ENCODE data around the gene RFX2. TPM values are rescaled to one million over a fixed set of nuclear protein-coding genes. Genes with fewer than 3 reads are reported as not detected.

Gene RFX2
- total and polyA plus RNA-seq, 10 of the 15 experiments (the other 5 are each of a cell fraction or from before 2014, with no cell fraction given): 3.2 to 9.8 (median 4.7) TPM

DNA sequence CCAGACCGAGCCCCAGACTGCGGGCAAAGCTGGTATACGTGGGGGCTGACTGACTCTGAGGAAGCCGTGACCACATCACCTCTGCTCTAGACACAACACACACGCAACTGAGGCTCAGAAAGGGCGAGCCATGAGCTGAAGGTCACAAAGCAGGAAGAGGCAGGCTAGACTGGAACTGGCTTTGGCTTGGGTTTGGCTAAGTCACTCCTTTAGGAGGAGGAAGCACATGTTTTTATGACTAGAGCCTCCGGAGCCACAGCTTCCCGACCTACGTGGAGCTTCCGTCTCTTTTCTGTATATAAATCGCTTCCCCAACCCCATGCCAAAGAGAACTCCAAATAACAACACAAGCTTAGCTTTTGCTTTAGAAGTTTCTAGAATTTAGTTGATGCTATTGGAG is 48.0 kb downstream of the RFX2 start:
- POLR2A ChIA-PET: interaction anchor here (0.6 to 0.9 kb wide), 2 partner anchors 49 to 118 kb away, joined by 3 to 4 read pairs; no protein-coding TSS in a partner anchor
- in situ Hi-C loops (cut with MboI): loop anchor here (5.0 kb wide), 1 partner anchor 60 kb away; no protein-coding TSS in a partner anchor

GRCh38 chr19:6061376-6062130 is 48.7 kb downstream of the RFX2 start:
- POLR2A ChIA-PET: interaction anchor here (0.6 kb wide), 1 partner anchor 26 kb away, joined by 5 read pairs; no protein-coding TSS in a partner anchor
- Histone ChIP-seq H3K9me3 (replicated peaks; ENCODE audit: control insufficient read depth, insufficient read depth, low read length) (no peaks in the 10 kb centered on the region), H3K27me3 (replicated peaks in 1 of 2; ENCODE audit: control insufficient read depth in 2 of 2, insufficient read depth in 2 of 2, low read length in 1 of 2) (no peaks in the 10 kb centered on the region), H3K4me1 (ENCODE audit: control insufficient read depth, insufficient read depth, low read length) (no peaks in the 10 kb centered on the region), H3K9ac (ENCODE audit: control insufficient read depth, insufficient read depth, low read length) (no peak overlapping the region), H3K4me3 (no peak overlapping the region), H4K20me1 (ENCODE audit: control insufficient read depth, insufficient read depth) (no peaks in the 10 kb centered on the region), H3K27ac (ENCODE audit: control insufficient read depth, insufficient read depth) (no peak overlapping the region), H3K36me3 (ENCODE audit: control insufficient read depth in 2 of 2, insufficient read depth in 2 of 2, low read length in 1 of 2) (no peaks in the 10 kb centered on the region), H3K4me2 (ENCODE audit: control insufficient read depth, insufficient read depth) (no peak overlapping the region), H3K79me2 (ENCODE audit: control insufficient read depth, insufficient read depth, low read length) (no peaks in the 10 kb centered on the region), H2AFZ (ENCODE audit: control insufficient read depth, low read depth, low read length) (no peak overlapping the region)
- SMC1A ChIA-PET (ENCODE audit: uncharacterized antibody, unreplicated experiment): interaction anchor here (0.8 kb wide), 1 partner anchor 132 kb away, joined by 3 read pairs; no protein-coding TSS in a partner anchor
- in situ Hi-C loops (cut with MboI): loop anchor here (5.0 kb wide), 1 partner anchor 61 kb away; no protein-coding TSS in a partner anchor
- CTCF ChIA-PET: interaction anchor here (1.0 to 1.2 kb wide), 2 partner anchors 14 to 64 kb away, joined by 3 to 5 read pairs; no protein-coding TSS in a partner anchor
- intact Hi-C loops (cut with micrococcal nuclease; ENCODE audit: unreplicated experiment): no loop called here
- RAD21 ChIA-PET (ENCODE audit: unreplicated experiment): interaction anchor here (1.5 kb wide), 1 partner anchor 26 kb away, joined by 4 read pairs; no protein-coding TSS in a partner anchor
- BruUV-seq (replicated peaks): no TSS peak
- FAIRE-seq (no peak), DNase-seq (ENCODE audit: low read depth, low spot score) (no peak), ATAC-seq (no peak)
- WGBS (ENCODE audit: insufficient coverage, insufficient replicate concordance, low lambda C conversion rate, missing lambda C conversion rate): 66% methylated on average over 16 of the region's 16 CpGs
- no peak for TF ChIP-seq REST (IDR thresholded peaks at IDR 0.05; ENCODE audit: low read depth, low read length)
- TF ChIP-seq NR2C1 (IDR thresholded peaks at IDR 0.05): no peak
- no peak for TF ChIP-seq ZBTB11 (CRISPR knock-in tag; IDR thresholded peaks at IDR 0.05)
- no peak for TF ChIP-seq HDGF (IDR thresholded peaks at IDR 0.05)
- TF ChIP-seq ZNF207 (IDR thresholded peaks at IDR 0.05; ENCODE audit: borderline replicate concordance): no peak

More for the DNA sequence above, 48.0 kb downstream of the RFX2 start:
- WGBS (ENCODE audit: insufficient coverage, insufficient replicate concordance, low lambda C conversion rate, missing lambda C conversion rate): 74% methylated on average over 11 of the region's 11 CpGs
- Histone ChIP-seq H3K27ac (ENCODE audit: control insufficient read depth, insufficient read depth) (no peak overlapping the region), H2AFZ (ENCODE audit: control insufficient read depth, low read depth, low read length) (no peak overlapping the region), H3K9me3 (replicated peaks; ENCODE audit: control insufficient read depth, insufficient read depth, low read length) (no peaks in the 10 kb centered on the region), H3K4me3 (no peak overlapping the region), H3K4me2 (ENCODE audit: control insufficient read depth, insufficient read depth) (no peak overlapping the region), H3K36me3 (ENCODE audit: control insufficient read depth in 2 of 2, insufficient read depth in 2 of 2, low read length in 1 of 2) (no peaks in the 10 kb centered on the region), H3K9ac (ENCODE audit: control insufficient read depth, insufficient read depth, low read length) (no peak overlapping the region), H3K27me3 (replicated peaks in 1 of 2; ENCODE audit: control insufficient read depth in 2 of 2, insufficient read depth in 2 of 2, low read length in 1 of 2) (no peaks in the 10 kb centered on the region), H3K79me2 (ENCODE audit: control insufficient read depth, insufficient read depth, low read length) (no peaks in the 10 kb centered on the region), H4K20me1 (ENCODE audit: control insufficient read depth, insufficient read depth) (no peaks in the 10 kb centered on the region), H3K4me1 (ENCODE audit: control insufficient read depth, insufficient read depth, low read length) (no peaks in the 10 kb centered on the region)
- intact Hi-C loops (cut with micrococcal nuclease; ENCODE audit: unreplicated experiment): no loop called here
- ChIA-PET SMC1A (ENCODE audit: uncharacterized antibody, unreplicated experiment) (interaction anchor here (0.8 to 1.7 kb wide), 3 partner anchors 13 to 131 kb away, joined by 3 to 7 read pairs (median 3); no protein-coding TSS in a partner anchor), RAD21 (ENCODE audit: unreplicated experiment) (no interaction called here), CTCF (interaction anchor here (1.0 to 1.2 kb wide), 2 partner anchors 15 to 63 kb away, joined by 3 to 5 read pairs; no protein-coding TSS in a partner anchor)
- TF ChIP-seq TBL1XR1 (IDR thresholded peaks at IDR 0.05; ENCODE audit: low read depth, low read length): no peak
- TF ChIP-seq RAD51 (IDR thresholded peaks at IDR 0.05): no peak
- TF ChIP-seq LARP7 (IDR thresholded peaks at IDR 0.05): no peak
- TF ChIP-seq ZNF274 (IDR thresholded peaks at IDR 0.05; ENCODE audit: insufficient read depth, insufficient read length): no peak
- TF ChIP-seq HDAC6 (IDR thresholded peaks at IDR 0.05; ENCODE audit: unreplicated experiment): no peak
- no peak for TF ChIP-seq ASH2L (IDR thresholded peaks at IDR 0.05; ENCODE audit: borderline replicate concordance, low read depth)
- no peak for TF ChIP-seq IRF4 (IDR thresholded peaks at IDR 0.05; ENCODE audit: low read depth, low read length)
- TF ChIP-seq RFX5 (IDR thresholded peaks at IDR 0.05; ENCODE audit: low read depth, low read length): no peak
- FAIRE-seq (no peak), DNase-seq (ENCODE audit: low read depth, low spot score) (no peak), ATAC-seq (no peak)
- no TSS peak for BruUV-seq (replicated peaks)
